Esophagus squamous epithelium (tissue), 5 donors: ENCODE data around the gene ZNF215. TPM values are rescaled to one million over a fixed set of nuclear protein-coding genes. Genes with fewer than 3 reads are reported as not detected.
"Not testable (repeated sequence)": the region's sequence is repeated elsewhere in the genome, so short reads cannot be mapped to it uniquely, and the experiment has no call there.

Source experiments
- DNase-seq: peaks from one replicate; lab custom pipeline; 2025; lab: John Stamatoyannopoulos, UW
- H3K27ac ChIP-seq, 4 donors: fragments of 200-600 bp; sonication (generic); one replicate each; pipeline ENCODE4 v1.5.1; 2016 to 2019; ENCODE audit warnings: mild to moderate bottlenecking in 1 of 4
- H3K27me3 ChIP-seq, 4 donors: fragments of 200-600 bp; sonication (generic); 1 replicate in 3 of 4; 2 replicates in 1 of 4; pipeline versions ENCODE4 v1.5.1 to v1.6.0; 2017 to 2021; ENCODE audit warnings: antibody characterized with exemption in 1 of 4
- H3K36me3 ChIP-seq, 3 donors: fragments of 200-600 bp; sonication (generic); one replicate each; pipeline ENCODE4 v1.5.1; 2016 to 2019
- H3K4me1 ChIP-seq, 3 donors: fragments of 200-600 bp; sonication (generic); one replicate each; pipeline ENCODE4 v1.5.1; 2017 to 2019
- H3K4me3 ChIP-seq, 4 donors: fragments of 200-600 bp; sonication (generic); 1 replicate in 3 of 4; 2 replicates in 1 of 4; pipeline ENCODE4 v1.5.1; 2016 to 2019; ENCODE audit warnings: mild to moderate bottlenecking in 2 of 4, moderate library complexity in 1 of 4
- H3K9me3 ChIP-seq, 3 donors: fragments of 200-600 bp; sonication (generic); one replicate each; pipeline ENCODE4 v1.5.1; 2016 to 2019
- CTCF ChIP-seq, 6 experiments: fragments of 450-650 bp in 4 of 6; fragments of 200-600 bp in 2 of 6; sonication (generic) in 2 of 6; IDR thresholded peaks; one replicate each; pipeline ENCODE4 v1.5.1; 2016 to 2019; ENCODE audit warnings: antibody characterized with exemption in 6 of 6, mild to moderate bottlenecking in 4 of 6, moderate library complexity in 4 of 6
- POLR2A ChIP-seq, 4 donors: fragments of 450-650 bp; IDR thresholded peaks; one replicate each; pipeline ENCODE4 v1.6.1; 2017; ENCODE audit warnings: antibody characterized with exemption in 4 of 4, mild to moderate bottlenecking in 4 of 4, moderate library complexity in 3 of 4
- WGBS, 2 donors: methylation state at CpG; one replicate each; pipeline ENCODE4 v1.1.5; 2018; 5-methylcytosine and 5-hydroxymethylcytosine counted together
- intact Hi-C: fragments of 100-400 bp; cut with DNase I; formaldehyde crosslinking; loops from one replicate; pipeline ENCODE4 v1.15.0; 2022
- total RNA-seq, 4 donors: library from RNA; depleted of rRNA; stranded (reverse); fragments of >200 nt; gene quantifications; one replicate each; pipeline ENCODE4 v1.1.0, GENCODE V29; 2016
- donor health status: DM: yes; HTN: yes; CAD: no.

Gene ZNF215
- total RNA-seq, 4 donors from 2014 or later: 0.91 to 3.2 (median 2.0) TPM

DNA sequence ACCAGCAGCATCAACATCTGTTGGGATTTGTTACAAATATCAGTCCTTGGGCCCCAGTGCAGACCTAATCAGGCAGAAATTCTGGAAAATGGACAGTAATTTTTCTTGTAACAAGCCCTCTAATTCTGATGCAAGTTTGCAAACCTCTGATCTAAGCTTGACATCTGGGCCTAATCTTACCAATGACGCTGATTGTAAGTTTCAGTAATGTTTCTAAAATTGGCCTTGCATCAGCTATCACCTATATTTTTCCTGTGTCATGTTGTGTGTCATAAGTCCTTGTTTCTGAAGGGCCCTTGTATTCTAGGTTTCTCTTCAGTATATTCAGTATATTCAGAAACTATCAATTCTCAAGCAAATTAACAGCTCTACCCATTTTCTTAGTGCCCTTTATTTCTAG is 36.4 kb downstream of the ZNF215 start:
- 94 to 96% methylated on average over 1 of the region's 1 CpG for WGBS, 2 donors
- TF ChIP-seq CTCF (IDR thresholded peaks at IDR 0.05): no peak
- TF ChIP-seq POLR2A (IDR thresholded peaks at IDR 0.05): no peak

DNA sequence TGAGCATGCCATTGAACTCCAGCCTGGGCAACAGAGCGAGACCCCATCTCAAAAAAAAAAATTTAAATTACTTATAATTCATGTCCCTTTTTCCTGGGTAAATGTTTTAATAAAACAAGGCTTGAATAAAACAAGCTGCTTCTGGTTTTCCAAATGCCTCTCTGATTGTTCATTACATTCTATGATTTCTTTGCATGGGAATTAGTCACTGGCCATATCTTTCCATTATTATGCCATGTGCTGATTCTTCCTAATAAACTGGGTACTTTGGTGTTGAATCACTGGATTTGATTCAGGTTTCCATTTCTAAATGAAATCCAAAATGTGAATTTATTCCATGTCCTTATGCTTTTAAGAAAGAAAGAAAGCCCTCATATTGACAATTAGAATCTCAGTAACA is 42.6 kb downstream of the ZNF215 start:
- no peaks in the 10 kb centered on the region for H3K4me1 ChIP-seq
- intact Hi-C loops: no loop called here
- H3K27me3 ChIP-seq: no peaks in the 10 kb centered on the region
- no peak for DNase-seq
- TF ChIP-seq CTCF (IDR thresholded peaks at IDR 0.05) (no peak), POLR2A (IDR thresholded peaks at IDR 0.05) (no peak)
- H3K27ac ChIP-seq: no peak overlapping the region
- H3K9me3 ChIP-seq: no peaks in the 10 kb centered on the region
- H3K4me3 ChIP-seq: no peak overlapping the region
- no peaks in the 10 kb centered on the region for H3K36me3 ChIP-seq
- WGBS, 2 donors: 100% methylated on average over 1 of the region's 1 CpG

More for the DNA sequence above, 36.4 kb downstream of the ZNF215 start:
- no peak overlapping the region for H3K27ac ChIP-seq
- no peak overlapping the region for H3K4me3 ChIP-seq
- intact Hi-C loops: no loop called here
- no peaks in the 10 kb centered on the region for H3K27me3 ChIP-seq
- no peak for DNase-seq
- H3K9me3 ChIP-seq: no peaks in the 10 kb centered on the region
- H3K4me1 ChIP-seq: no peaks in the 10 kb centered on the region
- H3K36me3 ChIP-seq: no peaks in the 10 kb centered on the region

GRCh38 chr11:6969854-6970253 is 43.6 kb downstream of the ZNF215 start:
- H3K36me3 ChIP-seq, H3K4me3 ChIP-seq, DNase-seq, H3K9me3 ChIP-seq, H3K27me3 ChIP-seq, H3K4me1 ChIP-seq, intact Hi-C loops, H3K27ac ChIP-seq: not testable (repeated sequence)
- WGBS, 2 donors: 68 to 74% methylated on average over 4 of the region's 4 CpGs

DNA sequence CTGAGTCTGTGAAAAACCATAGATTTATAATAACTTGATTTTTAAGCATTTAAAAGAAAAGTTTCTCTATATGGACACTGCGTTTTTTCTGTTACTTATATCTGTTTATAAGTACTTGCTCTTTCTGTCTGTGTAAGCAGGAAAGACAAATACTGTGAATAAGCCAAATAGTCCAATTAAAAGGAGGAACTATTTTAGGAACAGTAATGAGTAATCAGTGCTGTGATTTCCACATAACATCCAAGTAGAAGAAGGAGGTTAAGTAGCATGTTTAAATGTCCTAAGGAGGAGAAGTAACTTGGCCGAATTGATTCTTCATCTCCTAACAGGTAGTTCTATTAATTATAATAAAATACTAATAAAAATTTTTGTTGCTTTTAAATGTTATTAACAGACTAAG is 53.1 kb downstream of the ZNF215 start:
- no peak for DNase-seq

DNA sequence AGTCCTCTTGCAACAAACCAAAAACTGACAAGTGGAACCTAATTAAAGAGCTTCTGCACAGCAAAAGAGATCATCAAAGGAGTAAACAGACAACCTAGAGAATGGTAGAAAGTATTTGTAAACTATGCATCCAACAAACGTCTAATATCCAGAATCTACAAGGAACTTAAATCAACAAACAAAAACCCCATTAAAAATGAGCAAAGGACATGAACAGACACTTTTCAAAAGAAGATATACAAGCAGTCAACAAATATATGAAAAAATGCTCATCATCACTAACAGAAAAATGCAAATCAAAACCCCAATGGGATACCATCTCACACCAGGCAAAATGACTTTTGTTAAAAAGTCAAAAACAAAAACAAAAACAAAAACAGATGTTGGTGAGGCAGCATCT is 60.3 kb downstream of the ZNF215 start:
- H3K4me1 ChIP-seq: no peaks in the 10 kb centered on the region
- H3K27me3 ChIP-seq: no peaks in the 10 kb centered on the region
- intact Hi-C loops: no loop called here
- H3K36me3 ChIP-seq: no peaks in the 10 kb centered on the region
- DNase-seq: no peak
- WGBS, 2 donors: 50 to 53% methylated on average over 1 of the region's 1 CpG
- H3K4me3 ChIP-seq: no peak overlapping the region
- no peaks in the 10 kb centered on the region for H3K9me3 ChIP-seq
- no peak overlapping the region for H3K27ac ChIP-seq
- no peak for TF ChIP-seq POLR2A (IDR thresholded peaks at IDR 0.05)
- TF ChIP-seq CTCF (IDR thresholded peaks at IDR 0.05): no peak

More for the DNA sequence above, 53.1 kb downstream of the ZNF215 start:
- no peaks in the 10 kb centered on the region for H3K4me1 ChIP-seq
- H3K36me3 ChIP-seq: no peaks in the 10 kb centered on the region
- TF ChIP-seq CTCF (IDR thresholded peaks at IDR 0.05) (no peak), POLR2A (IDR thresholded peaks at IDR 0.05) (no peak)
- no peak overlapping the region for H3K4me3 ChIP-seq
- no peaks in the 10 kb centered on the region for H3K27me3 ChIP-seq
- no peak overlapping the region for H3K27ac ChIP-seq
- WGBS, 2 donors: 71 to 77% methylated on average over 2 of the region's 2 CpGs
- intact Hi-C loops: no loop called here
- H3K9me3 ChIP-seq: no peaks in the 10 kb centered on the region

GRCh38 chr11:6988506-6988905 is 62.3 kb downstream of the ZNF215 start:
- no peak for TF ChIP-seq POLR2A (IDR thresholded peaks at IDR 0.05)
- TF ChIP-seq CTCF (IDR thresholded peaks at IDR 0.05): no peak
- DNase-seq: no peak
- Histone ChIP-seq H3K9me3 (no peaks in the 10 kb centered on the region), H3K4me3 (no peak overlapping the region), H3K4me1 (no peaks in the 10 kb centered on the region), H3K27me3 (no peaks in the 10 kb centered on the region), H3K27ac (no peak overlapping the region), H3K36me3 (no peaks in the 10 kb centered on the region)
- intact Hi-C loops: no loop called here
